Heart right ventricle (tissue), 16 donors: ENCODE data around the gene AUTS2. TPM values are rescaled to one million over a fixed set of nuclear protein-coding genes. Genes with fewer than 3 reads are reported as not detected.
A peak's percentile ranks its signal among the peaks of the same experiment; 100 is the strongest.

Experiments used
- ATAC-seq, 8 donors: fragments of 200-7000 bp; cut with Tn5 transposase; one replicate each; pipeline ENCODE4 v1.9.1; 2020; ENCODE audit warnings: mild to moderate bottlenecking in 8 of 8, moderate library complexity in 8 of 8, moderate number of reproducible peaks in 1 of 8
- DNase-seq, 2 donors: peaks; one replicate each; pipeline ENCODE4 v3.0.0-alpha.2; 2020
- H3K27ac ChIP-seq, 10 donors: fragments of 200-600 bp; sonication (generic) in 2 of 10; one replicate each; pipeline versions ENCODE4 v1.5.0 to v1.8.0; 2020 to 2022; ENCODE audit warnings: mild to moderate bottlenecking in 3 of 10
- H3K27me3 ChIP-seq, 7 donors: fragments of 200-600 bp; one replicate each; pipeline ENCODE4 v1.8.0; 2021 to 2022; ENCODE audit warnings: mild to moderate bottlenecking in 2 of 7
- H3K36me3 ChIP-seq, 9 donors: fragments of 200-600 bp; sonication (generic) in 1 of 9; one replicate each; pipeline versions ENCODE4 v1.5.0 to v1.8.0; 2020 to 2022; ENCODE audit warnings: mild to moderate bottlenecking in 2 of 9
- H3K4me1 ChIP-seq, 9 donors: fragments of 200-600 bp; sonication (generic) in 1 of 9; one replicate each; pipeline versions ENCODE4 v1.5.0 to v1.8.0; 2020 to 2022; ENCODE audit warnings: mild to moderate bottlenecking in 4 of 9
- H3K4me3 ChIP-seq, 10 donors: fragments of 200-600 bp; sonication (generic) in 2 of 10; one replicate each; pipeline versions ENCODE4 v1.5.0 to v1.8.0; 2020 to 2022; ENCODE audit warnings: mild to moderate bottlenecking in 7 of 10, moderate library complexity in 2 of 10
- H3K9me3 ChIP-seq, 11 donors: fragments of 200-600 bp in 10 of 11; sonication (generic) in 2 of 11; one replicate each; pipeline versions ENCODE4 v1.5.0 to v1.8.0; 2013 to 2022; ENCODE audit warnings: mild to moderate bottlenecking in 2 of 11, control low read depth in 1 of 11, moderate library complexity in 1 of 11
- WGBS, 2 donors: extraction: QIAGEN DNeasy Blood & Tissue Kit; methylation state at CpG; one replicate each; pipeline ENCODE4 v1.1.7; 2013; ENCODE audit warnings: inconsistent platforms in 1 of 2; 5-methylcytosine and 5-hydroxymethylcytosine counted together
- intact Hi-C, 10 donors: fragments of 100-400 bp; cut with DNase I; formaldehyde crosslinking; loops; one replicate each; pipeline versions ENCODE4 v1.11.1 to v1.14.2; 2022
- polyA plus RNA-seq, 2 donors: library from polyadenylated mRNA; stranded (reverse); fragments of 200-250 nt; gene quantifications; one replicate each; pipeline ENCODE4 v1.2.3, GENCODE V29; 2013
- total RNA-seq, 10 donors: library from RNA; stranded (reverse); fragmentation: NEBNext Ultra II Directional in 3 of 10; extraction: Animal tissue kit (Norgen Biotek cat#: 25700) in 3 of 10; gene quantifications; one replicate each; pipeline versions ENCODE4 v1.2.1 to v1.2.4, GENCODE V29; 2021 to 2023
- TF ChIP-seq, protein P1 (sequence below), 9 donors: fragments of 200-600 bp; sonication (generic) in 2 of 9; IDR thresholded peaks; one replicate each; pipeline versions ENCODE4 v1.5.0 to v1.8.0; 2021 to 2022; ENCODE audit warnings: antibody characterized with exemption in 9 of 9, mild to moderate bottlenecking in 5 of 9, moderate library complexity in 1 of 9
- donor health status: Arrhythmogenic right ventricular cardiomyopathy.
- donor health status: ischemic (EF 13 %, LVEDD 7.1; RV severe dilation, severe dysfunction).
- donor health status: healthy with polysubstance abuse.
- donor health status: DM: no; HTN: yes; CAD: no.
- donor health status: DM: no; HTN: no; CAD: no.
- donor health status: ischemic (EF 25% LVEDD 6.9; RV normal size, moderate dysfunction).
- donor health status: ischemic (EF 25% LVEDD 5.7; RV mildly dilated, moderate dysfunction).
- donor health status: healthy.
- donor health status: DM: yes; HTN: yes; CAD: no.
- donor health status: Ischemic cardiomyopathy.
- donor health status: ischemic (EF 35%, LVEDD 5.7; RV mildly dilated, moderate dysfunction).
- donor health status: nonischemic (EF 11% LVEDD 7.7; RV severe dilation, severe dysfunction).
- donor health status: DM: yes; HTN: yes; CAD: no.
- donor health status: PGD.
- donor health status: ischemic (EF 29% LVEDD 5.4; RV normal size, mild dysfunction).
- donor health status: nonischemic (EF 23%, LVEDD 6.1; RV moderate dilation, normal function).

Gene AUTS2
- total and polyA plus RNA-seq, 12 donors = 1.6 to 11.2 (median 7.3) TPM

- H3K4me3 ChIP-seq = no peak overlapping the region
- TF ChIP-seq, protein P1, sequence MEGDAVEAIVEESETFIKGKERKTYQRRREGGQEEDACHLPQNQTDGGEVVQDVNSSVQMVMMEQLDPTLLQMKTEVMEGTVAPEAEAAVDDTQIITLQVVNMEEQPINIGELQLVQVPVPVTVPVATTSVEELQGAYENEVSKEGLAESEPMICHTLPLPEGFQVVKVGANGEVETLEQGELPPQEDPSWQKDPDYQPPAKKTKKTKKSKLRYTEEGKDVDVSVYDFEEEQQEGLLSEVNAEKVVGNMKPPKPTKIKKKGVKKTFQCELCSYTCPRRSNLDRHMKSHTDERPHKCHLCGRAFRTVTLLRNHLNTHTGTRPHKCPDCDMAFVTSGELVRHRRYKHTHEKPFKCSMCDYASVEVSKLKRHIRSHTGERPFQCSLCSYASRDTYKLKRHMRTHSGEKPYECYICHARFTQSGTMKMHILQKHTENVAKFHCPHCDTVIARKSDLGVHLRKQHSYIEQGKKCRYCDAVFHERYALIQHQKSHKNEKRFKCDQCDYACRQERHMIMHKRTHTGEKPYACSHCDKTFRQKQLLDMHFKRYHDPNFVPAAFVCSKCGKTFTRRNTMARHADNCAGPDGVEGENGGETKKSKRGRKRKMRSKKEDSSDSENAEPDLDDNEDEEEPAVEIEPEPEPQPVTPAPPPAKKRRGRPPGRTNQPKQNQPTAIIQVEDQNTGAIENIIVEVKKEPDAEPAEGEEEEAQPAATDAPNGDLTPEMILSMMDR (IDR thresholded peaks at IDR 0.05) = no peak
- 93 to 97% methylated on average over 3 of the region's 3 CpGs for WGBS, 2 donors
- peaks cover 0 to 54% (median 22%) of the 10 kb centered on the region in 9 donors for H3K4me1 ChIP-seq
- no peaks in the 10 kb centered on the region for H3K36me3 ChIP-seq
- DNase-seq = no peak
- no peaks in the 10 kb centered on the region for H3K27me3 ChIP-seq
- no peaks in the 10 kb centered on the region for H3K9me3 ChIP-seq
- intact Hi-C loops = no loop called here
- no peak for ATAC-seq
- H3K27ac ChIP-seq = no peak overlapping the region
These were observed 218.2 kb downstream of the AUTS2 start for GRCh38 chr7:69816501-69816900.

GRCh38 chr7:69817121-69817520, 218.8 kb downstream of the AUTS2 start:
- intact Hi-C loops = no loop called here
- Histone ChIP-seq H3K27me3 (no peaks in the 10 kb centered on the region), H3K9me3 (no peaks in the 10 kb centered on the region), H3K4me1 (peaks cover 0 to 54% (median 22%) of the 10 kb centered on the region in 9 donors), H3K36me3 (no peaks in the 10 kb centered on the region), H3K27ac (no peak overlapping the region), H3K4me3 (no peak overlapping the region)
- 31 to 36% methylated on average over 2 of the region's 2 CpGs for WGBS, 2 donors
- DNase-seq (no peak), ATAC-seq (peak in 6 of 8 donors; percentile 15 to 67 (median 39))
- TF ChIP-seq, protein P1 (IDR thresholded peaks at IDR 0.05) = no peak

DNA sequence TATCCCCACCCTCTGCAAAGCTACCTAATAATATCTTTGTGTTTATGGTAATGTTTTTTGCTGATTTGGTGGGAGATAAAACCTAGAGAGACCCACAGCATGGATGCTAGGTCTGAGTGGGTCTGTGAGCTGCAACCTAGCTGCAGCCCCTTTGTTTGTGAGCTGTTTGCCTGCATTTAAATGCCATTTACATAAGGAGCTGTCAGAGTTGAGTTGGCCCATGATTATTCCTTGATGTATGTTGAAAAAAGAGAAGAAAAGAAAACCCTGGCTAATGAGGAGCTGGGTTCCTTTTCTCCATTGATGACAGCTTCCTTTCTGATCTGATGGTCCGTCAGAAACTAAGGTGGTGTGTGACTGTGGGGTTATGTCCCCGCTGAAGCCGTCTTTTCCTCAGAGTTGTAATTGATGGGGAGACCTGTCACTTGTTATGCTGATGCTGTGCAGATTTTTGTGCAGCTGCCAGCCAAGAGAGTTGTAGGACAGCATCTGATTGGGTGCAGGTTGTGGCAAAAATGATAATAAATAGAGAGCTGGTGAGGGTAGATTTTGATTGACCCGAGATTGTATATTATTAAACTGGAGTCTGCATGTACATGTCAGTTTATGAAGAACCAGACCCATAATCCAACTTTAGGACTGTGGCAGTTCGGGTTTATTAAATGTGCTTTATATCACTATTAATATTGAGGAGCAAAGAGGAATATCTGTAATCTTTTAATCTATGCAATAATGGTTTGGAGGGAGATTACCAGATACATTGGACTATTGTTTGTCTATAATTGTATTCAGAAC, 219.8 kb downstream of the AUTS2 start:
- WGBS, 2 donors = 64 to 77% methylated on average over 5 of the region's 5 CpGs
- ATAC-seq (no peak), DNase-seq (no peak)
- H3K4me3 ChIP-seq = no peak overlapping the region
- no peak overlapping the region for H3K27ac ChIP-seq
- H3K27me3 ChIP-seq = no peaks in the 10 kb centered on the region
- no peaks in the 10 kb centered on the region for H3K36me3 ChIP-seq
- TF ChIP-seq, protein P1 (IDR thresholded peaks at IDR 0.05) = no peak
- H3K9me3 ChIP-seq = no peaks in the 10 kb centered on the region
- peaks cover 0 to 54% (median 25%) of the 10 kb centered on the region in 9 donors for H3K4me1 ChIP-seq
- intact Hi-C loops = no loop called here

DNA sequence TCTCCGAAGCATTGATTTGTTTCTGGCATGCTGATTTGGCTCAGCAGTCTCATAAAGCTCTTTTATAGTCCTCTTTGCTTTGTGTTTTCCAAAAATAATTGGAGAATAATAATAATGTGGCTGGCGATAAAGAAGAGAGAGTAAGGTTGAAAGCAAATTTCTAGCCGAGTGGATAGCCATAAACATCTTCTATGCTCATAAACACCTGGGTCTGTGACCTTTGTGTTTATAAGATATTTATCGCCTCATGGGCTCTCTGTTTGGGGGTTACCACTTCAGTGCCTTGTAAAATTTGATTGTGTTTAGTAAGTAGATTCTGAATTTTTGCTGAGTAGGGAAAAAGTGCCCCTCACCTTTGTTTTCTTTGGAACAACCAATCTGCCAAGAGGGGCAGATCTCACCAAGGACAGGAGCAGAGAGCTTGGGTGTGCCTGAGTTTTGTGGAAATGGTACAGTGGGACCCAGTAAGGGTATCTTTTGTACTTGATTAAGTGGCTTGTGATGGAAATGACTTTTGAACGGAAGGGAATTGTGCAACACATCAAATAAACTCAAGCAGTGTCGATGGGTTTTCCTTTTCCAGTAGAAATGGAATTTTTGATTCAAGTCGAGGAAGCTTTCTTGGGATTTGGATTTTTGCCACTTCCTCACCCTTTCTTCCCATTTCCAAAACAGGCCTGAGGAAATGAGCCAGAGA, 220.5 kb downstream of the AUTS2 start:
- H3K27me3 ChIP-seq = no peaks in the 10 kb centered on the region
- no peaks in the 10 kb centered on the region for H3K36me3 ChIP-seq
- no peaks in the 10 kb centered on the region for H3K9me3 ChIP-seq
- no peak for DNase-seq
- WGBS, 2 donors = 83 to 84% methylated on average over 7 of the region's 7 CpGs
- no peak overlapping the region for H3K4me3 ChIP-seq
- no peak for ATAC-seq
- H3K4me1 ChIP-seq = peaks cover 0 to 48% (median 22%) of the 10 kb centered on the region in 9 donors
- TF ChIP-seq, protein P1 (IDR thresholded peaks at IDR 0.05) = no peak
- intact Hi-C loops = no loop called here
- H3K27ac ChIP-seq = no peak overlapping the region
